Activated CD4-positive, alpha-beta T cell treated with anti-CD3 and anti-CD28 coated beads for 24 hours (primary cell): Measurements from ENCODE around the gene CHD5.

ENCODE experiments used
- DNase-seq, 2 donors: peaks; one replicate each; pipeline ENCODE4 v3.0.0-alpha.2; 2020; ENCODE audit warnings: low read depth in 2 of 2

Gene CHD5

GRCh38 chr1:6202256-6202655 is 22.1 kb upstream of the CHD5 start:
- no peak for DNase-seq

- DNase-seq, result no peak
Measured at GRCh38 chr1:6200188-6200809, 20.2 kb upstream of the CHD5 start.

- peak; percentile 95 to 97 for DNase-seq
Measured at GRCh38 chr1:6199298-6200187, 19.4 kb upstream of the CHD5 start, which contains the start of gene RPL22. RPL22 (minus strand) TSS chr1:6199595; CDS start chr1:6199573, 22 bp downstream.

GRCh38 chr1:6198646-6199297 is 18.7 kb upstream of the CHD5 start:
- DNase-seq, result no peak

GRCh38 chr1:6197746-6198427 is 17.8 kb upstream of the CHD5 start:
- DNase-seq, result no peak

GRCh38 chr1:6191968-6192367 is 11.8 kb upstream of the CHD5 start:
- no peak for DNase-seq

GRCh38 chr1:6188466-6188865 is 8.3 kb upstream of the CHD5 start:
- DNase-seq, result no peak

- no peak for DNase-seq
Measured at GRCh38 chr1:6185635-6186382, 5.7 kb upstream of the CHD5 start.

GRCh38 chr1:6185151-6185550 is 5.0 kb upstream of the CHD5 start:
- no peak for DNase-seq

- DNase-seq, result no peak
Measured at GRCh38 chr1:6184083-6184783, 4.1 kb upstream of the CHD5 start.

- DNase-seq, result no peak
Measured at GRCh38 chr1:6183520-6183989, 3.4 kb upstream of the CHD5 start.

GRCh38 chr1:6181347-6181770 is 1.2 kb upstream of the CHD5 start:
- no peak for DNase-seq

- no peak for DNase-seq
Measured at GRCh38 chr1:6180707-6181311, 688 bp upstream of the CHD5 start.

- DNase-seq, result no peak
Measured at GRCh38 chr1:6179564-6180175, 451 bp downstream of the CHD5 start.

GRCh38 chr1:6178751-6179563 is 1.2 kb downstream of the CHD5 start:
- no peak for DNase-seq

- DNase-seq, result no peak
Measured at GRCh38 chr1:6177681-6178380, 2.3 kb downstream of the CHD5 start.

- no peak for DNase-seq
Measured at GRCh38 chr1:6176779-6177178, 3.3 kb downstream of the CHD5 start.

- DNase-seq, result no peak
Measured at GRCh38 chr1:6175411-6175828, 4.7 kb downstream of the CHD5 start.
